Endometrium (tissue), 2 donors: Measurements from ENCODE around the gene ANKMY1.

Experiments
- FAIRE-seq: peaks from 2 replicates; lab custom pipeline; 2012; peaks lifted over from hg19 to GRCh38; lab: Jason Lieb, UNC
- donor health status: control.
- donor health status: control.

Gene ANKMY1

DNA sequence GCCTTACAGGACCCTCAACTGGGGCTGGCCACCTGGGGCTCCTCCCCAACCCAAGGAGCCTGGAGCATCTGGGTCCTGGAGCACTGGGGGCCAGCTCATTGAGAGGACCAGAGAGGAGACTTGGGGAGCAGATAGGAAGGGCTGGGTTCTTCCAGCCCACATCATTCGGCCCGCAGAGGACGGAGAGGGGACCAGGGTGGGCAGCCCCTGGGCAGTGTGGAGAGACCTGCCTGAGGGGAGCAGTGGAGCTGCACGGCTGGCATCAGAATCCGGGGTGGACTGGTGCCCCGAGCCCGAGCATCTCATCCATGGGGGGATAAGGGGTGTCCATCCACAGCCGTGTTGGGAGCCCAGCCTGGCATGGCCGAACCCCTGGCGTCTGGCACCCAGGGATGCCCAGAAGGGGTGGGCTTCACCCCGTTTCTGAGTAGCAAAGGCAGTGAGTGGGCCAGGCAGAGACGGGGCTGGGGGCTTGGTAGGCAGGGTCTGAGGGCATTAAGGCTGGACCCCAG lies 111.1 kb downstream of the ANKMY1 start:
- no peak for FAIRE-seq

DNA sequence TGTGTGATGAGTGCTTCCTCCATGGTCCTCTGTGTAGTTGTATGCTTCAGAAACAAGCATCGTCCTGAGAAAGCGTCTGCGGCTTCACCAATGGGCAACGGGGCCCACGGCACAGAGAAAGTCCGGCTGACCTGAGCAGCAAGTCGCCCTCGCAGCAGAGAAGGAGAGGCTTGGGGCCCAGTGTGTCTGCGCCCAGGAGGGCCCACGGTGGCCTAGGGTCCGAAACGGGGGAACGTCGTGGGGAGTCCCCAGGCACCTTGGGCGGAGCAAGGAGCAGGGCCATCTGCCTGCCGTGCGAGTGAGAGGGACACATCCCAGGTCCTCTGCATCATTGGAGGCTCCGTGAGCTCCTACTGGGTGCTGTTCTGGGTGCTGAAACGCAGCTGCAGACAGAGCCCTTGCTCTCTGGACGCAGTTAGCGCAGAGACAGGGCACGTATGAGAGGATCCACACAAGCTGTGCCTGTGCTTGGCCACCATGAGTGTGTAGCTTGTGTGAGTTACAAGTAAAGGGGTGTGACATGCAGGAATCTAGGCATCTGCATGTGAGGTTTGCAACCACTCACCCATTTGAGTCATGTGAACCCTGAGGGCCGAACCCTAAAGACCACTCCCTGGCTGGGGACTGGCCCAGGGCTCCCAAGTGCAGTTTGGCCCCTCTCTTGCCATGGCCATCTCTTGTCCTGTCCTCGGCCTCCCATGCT lies 111.7 kb downstream of the ANKMY1 start:
- FAIRE-seq = no peak

DNA sequence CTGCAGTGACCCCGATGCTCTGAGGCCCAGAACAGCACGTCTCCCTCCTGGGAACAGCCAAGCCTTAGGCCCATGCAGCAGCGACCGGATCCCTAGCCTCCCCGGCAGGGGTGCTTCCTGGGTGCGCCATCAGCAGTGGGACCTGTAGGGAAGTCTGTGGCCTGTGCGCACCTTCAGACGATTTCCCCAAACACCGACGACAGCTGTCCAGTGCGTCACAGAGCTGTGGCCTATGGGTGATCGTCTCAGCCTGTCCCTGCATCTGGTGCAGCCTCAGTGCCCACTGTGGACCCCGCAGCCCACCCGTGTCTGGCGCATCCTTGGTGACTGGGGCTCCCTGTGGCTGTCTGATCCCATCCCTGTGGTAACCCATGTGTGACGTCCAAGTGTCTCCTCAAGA lies 113.3 kb downstream of the ANKMY1 start:
- FAIRE-seq = no peak

DNA sequence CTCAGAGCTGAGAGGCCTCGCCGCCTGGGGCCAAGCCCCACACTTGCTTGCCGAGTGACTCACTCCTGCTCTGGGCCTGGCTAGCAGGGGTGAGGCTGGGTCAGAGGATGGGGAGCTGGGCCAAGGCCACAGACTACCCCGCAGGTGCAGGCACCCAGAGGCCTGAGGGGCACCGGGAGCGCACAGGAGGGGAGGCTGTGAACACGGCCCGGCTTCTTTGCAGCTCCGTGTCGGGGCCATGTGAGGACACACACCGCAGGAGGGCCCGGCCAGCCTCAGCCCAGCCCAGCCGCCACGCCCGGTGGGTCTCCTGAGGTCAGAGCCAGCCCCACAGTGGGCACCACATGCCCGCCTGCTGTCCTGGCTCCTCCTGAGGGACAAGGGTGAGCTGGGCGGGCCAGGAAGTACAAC lies 113.9 kb downstream of the ANKMY1 start:
- FAIRE-seq = no peak

DNA sequence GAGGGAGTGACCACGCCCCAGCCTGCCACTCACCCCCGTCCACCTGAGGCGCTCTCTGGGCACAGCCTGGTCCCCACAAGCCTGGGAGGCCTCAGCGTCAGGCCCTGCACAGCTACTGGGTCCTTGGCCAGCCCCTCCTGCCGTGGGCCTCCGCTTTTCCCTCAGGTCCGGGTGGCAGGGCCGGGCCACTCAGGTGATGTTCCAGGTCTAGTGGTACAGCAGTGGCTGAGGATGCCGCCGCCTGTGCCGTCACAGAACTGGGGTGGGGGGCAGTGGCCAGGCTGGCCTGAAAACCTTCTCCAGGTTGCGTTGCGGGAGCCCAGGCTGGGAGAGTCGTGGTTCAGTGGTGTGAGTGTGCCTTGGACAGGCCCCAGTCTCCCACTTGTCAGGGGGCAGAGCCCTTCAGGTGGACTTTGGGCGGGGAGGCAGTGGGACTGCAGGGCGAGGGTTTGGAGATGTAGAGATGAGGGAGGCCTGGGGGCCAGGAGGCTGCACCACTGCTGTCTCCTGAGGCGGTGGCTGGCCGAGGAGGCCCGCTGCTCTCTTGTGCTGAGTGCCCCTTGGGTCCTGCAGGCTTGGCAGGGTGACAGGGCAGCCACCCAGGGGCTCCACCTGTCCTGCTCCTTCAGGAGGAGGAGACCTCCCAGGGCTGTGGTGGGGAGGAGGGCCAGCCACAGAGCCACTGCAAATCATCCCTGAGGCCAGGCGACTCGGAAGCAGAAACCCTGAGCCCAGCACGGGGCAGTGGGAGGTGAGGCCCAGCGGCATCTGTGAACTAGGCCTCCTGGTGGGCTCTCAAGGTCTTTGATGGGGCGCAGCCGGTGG lies 114.7 kb downstream of the ANKMY1 start:
- no peak for FAIRE-seq

DNA sequence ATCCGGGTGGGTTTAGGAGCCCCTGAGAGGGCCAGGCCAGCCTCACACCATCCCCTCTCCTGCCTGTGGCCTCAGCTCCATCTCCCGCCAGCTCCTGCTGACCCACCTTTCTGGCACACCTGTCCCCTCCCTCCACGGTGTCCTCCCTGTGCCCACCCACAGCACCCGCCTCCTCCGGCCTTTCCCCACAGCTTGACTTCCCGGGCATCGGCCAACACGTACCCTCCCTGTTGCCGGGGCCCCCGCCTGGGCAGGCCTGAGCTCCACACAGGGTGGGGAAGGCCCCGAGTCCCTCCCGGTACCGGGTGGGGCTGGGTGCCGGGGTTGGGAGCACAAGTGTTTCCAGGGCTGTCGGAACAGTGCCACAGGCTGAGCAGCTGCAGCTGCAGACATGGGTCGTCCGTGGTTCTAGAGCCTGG lies 115.8 kb downstream of the ANKMY1 start:
- FAIRE-seq = no peak

DNA sequence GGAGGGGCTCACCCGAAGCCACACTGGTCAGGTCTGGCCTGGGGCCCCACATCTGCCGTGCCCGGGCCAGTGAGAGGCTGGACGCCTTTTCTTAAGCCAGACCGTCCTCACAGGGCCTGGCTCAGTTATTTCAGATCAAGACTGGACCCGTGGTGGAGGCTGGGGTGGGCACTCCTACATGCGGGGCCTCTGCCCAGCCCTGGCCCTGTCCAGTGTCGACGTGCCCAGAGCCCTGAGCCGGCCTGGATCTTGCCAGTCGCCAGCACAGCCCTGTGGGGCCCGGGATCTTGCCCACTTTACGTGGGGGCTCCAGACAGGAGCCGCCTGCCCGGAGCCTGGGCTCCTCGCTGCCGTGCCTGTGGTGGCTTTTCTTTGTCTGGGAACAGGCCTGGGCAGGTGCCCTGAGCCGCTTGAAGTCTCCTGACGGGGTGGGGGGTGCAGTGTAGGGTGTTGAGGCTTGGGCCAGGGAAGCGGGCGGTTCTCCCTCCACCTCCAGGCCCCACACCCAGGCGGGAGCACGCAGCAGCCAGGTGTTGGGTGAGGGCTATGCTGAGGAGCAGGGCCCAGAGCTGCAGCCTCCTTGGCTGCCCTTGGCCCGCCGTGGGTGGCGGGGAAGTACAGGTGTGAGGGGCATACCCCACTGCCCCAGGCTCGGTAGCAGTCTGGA lies 116.3 kb downstream of the ANKMY1 start:
- no peak for FAIRE-seq

DNA sequence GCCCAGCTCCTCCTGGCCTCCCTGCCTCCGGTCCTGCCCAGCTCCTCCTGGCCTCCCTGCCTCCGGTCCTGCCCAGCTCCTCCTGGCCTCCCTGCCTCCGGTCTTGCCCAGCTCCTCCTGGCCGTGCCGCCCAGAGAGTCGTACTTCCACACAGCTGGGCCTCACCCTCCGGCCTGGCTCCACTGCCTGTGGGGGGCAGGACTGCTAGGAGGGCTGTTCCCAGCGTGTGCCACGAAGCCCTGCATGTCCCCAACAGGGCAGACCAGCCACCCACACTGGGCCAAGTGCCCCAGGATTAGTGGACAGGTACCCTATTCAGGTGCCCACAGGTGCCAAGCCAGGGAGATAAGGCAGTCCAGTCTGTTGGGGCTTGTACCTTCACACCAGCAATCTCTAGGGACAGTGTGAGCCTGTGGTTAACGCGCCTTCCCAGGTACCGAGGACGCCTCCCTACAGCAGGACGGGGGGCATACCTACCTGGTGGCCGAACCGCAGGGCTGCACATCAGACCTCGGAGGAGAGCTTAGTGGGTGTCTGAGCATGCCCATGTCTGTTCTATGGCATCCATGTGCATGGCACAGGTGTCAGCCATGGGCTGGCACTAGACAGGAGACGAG lies 117.0 kb downstream of the ANKMY1 start:
- FAIRE-seq = no peak

DNA sequence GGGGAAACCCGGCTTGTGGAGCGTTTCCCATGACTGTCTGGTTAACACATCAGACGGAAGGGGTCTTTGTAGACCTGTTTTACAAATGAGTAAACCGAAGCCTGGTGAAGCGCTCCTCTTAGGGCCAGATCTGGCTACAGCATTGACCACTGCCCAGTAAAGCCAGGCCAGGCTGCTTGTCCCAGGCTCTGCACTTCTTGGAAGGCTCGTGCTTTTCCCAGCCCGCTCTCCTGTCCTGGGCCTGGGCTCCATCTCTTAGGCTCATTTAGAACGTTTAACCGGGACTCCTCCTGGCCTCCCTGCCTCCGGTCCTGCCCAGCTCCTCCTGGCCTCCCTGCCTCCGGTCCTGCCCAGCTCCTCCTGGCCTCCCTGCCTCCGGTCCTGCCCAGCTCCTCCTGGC lies 117.5 kb downstream of the ANKMY1 start:
- no peak for FAIRE-seq

DNA sequence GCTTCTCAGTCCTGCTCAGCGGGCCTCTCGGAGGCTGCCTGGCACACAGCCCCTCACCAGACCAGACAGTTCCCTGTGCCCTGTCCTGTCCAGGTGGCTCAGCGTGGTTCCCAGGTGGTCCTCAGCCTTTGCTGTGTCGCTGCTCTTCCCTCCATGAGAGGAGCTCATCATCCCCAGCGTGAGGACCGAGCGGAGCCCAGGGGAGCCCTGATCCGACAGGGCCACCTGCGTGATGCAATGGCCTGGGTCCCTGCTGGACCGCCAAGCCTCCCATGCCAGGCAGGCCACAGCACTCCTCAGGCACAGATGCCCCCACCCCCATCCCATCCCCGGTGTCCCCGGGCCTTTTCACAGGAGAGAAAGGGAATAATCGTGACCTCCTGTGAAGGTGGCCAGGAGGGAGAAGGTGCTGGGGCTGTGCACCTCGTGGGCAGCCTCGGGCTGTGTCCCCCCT lies 118.1 kb downstream of the ANKMY1 start:
- no peak for FAIRE-seq

DNA sequence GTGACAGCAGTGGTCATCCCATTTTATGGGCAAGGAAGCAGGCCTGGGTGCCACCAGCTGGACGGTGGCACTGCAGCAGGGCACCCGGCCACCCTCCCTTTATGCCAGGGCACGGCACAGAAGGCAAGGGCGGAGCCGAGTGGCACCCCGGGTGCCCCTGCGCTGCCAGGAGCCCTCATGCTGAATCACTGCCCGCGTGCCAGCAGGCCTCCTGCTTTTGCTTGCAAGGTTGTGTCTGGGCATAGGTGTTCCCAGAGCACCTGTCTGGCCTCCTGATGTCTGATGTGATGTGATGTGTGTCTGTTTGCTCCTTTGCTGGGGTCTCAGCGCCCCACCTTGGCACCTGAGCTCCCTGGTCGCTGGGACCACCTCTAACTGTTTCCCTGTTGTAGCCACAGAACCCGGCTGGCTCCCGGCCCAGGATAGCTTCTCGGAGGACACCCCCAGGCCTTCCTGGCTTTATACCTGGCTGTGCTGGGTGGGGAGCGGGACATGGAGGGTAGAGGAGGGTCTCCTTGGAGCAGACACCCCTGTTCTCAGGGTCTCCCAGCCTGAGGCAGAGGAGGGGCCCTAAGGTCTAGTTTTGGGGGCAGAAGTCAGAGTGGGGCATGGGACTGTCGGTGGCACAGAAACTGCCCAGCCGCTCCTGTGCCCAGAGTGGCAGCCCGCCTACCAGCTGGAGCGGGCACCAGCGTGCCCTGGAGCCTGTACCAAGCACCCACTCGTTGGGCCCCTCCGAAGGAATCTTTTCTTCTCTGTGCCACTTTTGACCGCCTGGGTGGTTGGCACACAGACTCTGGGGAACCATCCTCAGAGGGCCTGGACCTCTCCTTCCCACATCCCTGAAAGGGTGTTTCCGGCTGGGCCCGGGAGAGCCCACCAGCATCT lies 118.7 kb downstream of the ANKMY1 start:
- no peak for FAIRE-seq

DNA sequence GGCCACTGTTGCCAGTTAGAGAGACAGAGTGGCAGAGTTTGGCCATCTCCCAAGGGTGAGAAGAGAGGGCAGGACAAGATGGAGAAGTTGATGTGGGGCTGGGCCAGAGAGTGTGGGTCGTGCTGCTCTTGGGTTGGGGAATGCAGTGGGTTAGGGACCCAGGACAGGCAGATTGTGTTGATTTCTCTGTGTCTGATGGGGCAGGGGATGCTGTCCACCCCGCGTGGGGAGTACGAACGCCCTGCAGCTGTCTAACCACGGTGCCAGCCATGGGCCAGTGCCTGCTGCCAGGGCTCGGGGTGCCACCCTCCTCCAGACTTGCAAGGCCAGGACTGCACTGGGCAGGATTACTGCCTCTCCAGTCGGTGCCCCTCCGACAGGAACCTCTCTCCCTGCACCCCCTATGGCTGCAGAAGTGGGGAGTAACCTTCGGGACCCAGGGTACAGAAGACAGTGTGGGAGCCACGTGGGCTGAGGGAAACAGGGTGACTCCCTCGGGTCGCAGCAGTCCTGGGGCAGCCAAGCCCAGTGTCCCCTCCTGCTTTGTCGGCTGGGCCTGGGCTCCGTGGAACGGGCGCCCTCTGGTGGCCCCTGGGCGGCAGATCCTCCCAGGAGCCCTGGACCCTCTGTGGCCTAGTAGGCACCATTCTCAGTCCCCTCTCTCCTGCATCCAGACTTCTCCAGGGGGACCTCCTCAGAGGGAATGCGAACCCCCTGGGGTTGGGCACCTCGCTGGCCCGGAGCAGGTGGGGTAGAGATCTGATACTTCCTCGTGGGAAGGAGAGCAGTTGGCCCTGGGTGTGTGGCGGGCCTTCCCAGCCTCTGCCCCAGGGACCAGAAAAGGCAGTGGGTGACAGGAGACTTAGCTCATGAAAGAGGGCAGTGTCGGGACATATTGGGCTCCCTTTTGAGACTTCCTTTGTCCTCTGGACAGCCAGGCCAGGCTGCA lies 119.7 kb downstream of the ANKMY1 start:
- FAIRE-seq = no peak

DNA sequence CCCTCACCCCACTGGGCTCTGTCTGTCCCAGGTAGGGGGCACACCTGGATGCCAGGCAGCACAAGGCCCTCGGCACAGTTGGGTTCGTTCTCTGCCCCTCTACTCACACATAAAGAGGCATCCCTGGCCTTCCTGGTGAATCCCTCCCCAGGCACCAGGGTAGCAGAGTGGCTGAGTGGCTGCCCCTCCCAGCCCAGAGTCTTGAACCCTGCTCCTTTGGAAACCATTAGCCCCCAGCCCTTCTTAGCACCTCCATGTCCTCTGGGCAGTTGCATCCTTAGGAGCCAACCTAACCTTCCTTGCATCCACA lies 120.3 kb downstream of the ANKMY1 start:
- FAIRE-seq = no peak

DNA sequence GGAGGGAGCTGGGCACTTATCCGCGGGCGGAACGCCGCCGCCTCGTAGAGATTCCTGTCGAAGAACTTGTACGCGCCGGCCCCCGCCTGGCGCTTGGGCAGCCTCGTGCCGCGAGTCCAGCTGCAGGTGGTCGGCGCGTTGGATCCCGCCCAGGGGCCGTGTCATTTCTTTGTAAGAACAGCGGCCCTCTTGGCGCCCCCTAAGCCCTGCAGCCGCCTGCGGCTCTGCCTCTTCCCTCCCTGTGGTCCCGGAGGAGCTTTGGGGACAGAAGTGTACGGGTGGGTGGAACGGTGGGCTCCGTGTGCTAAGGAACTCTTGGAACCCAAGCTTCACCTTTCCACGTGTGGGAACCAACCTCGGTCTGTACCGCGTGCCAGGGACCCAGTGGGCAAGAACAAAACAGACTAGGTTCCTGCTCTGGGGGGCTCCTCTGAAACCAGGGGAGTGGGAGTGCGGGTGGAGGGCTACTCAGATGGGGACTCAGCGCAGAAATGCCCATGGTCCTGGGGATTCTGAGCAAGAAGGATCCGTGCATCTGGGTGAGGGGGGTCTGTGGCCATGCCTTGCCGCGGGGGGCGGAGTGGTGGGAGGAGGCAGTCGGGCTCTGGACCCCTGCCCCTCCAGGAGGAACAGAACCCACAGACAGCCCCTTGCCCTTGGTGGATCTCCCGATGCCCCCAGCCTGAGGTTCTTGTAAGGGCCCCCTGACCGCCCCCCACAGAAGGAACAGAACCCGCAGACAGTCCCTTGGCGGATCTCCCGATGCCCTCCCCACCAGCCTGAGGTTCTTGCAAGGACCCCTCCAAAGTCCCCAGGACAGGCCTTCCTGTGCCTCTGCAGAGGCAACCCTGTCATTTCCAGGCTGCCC lies 120.9 kb downstream of the ANKMY1 start:
- no peak for FAIRE-seq

DNA sequence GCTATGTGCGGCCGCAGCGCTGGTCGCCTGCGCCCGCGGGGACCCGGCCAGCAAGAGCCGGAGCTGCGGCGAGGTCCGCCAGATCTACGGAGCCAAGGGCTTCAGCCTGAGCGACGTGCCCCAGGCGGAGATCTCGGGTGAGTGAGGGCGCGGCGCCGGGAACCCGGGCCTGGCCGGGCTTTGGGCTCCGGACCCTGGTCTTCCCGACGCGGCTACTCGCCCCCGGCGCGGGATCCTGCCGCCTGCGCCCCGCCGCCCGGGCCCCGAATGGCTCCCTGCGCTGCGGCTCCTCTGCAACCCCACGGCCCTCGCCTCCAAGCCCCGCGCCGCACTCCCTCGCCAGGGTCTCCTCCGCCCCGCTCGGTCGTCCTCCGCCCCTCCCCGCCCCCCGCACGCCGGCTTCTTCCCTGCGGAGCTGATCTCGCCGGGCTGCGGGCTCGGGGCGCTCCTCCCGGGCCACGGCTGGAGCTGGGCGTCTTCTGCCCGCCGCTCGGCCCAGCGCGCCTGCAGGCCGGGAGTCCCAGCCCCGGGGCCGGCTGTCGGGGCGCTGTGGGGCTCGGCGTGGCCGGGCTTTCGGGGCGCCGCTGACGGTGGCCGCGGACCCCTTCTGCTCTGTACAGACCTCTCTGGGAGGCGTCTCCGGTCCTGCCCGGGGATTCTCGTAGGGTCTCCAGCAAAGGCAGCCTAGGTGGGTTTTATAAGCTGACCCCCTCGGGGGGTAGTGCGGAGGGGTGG lies 121.7 kb downstream of the ANKMY1 start:
- no peak for FAIRE-seq

DNA sequence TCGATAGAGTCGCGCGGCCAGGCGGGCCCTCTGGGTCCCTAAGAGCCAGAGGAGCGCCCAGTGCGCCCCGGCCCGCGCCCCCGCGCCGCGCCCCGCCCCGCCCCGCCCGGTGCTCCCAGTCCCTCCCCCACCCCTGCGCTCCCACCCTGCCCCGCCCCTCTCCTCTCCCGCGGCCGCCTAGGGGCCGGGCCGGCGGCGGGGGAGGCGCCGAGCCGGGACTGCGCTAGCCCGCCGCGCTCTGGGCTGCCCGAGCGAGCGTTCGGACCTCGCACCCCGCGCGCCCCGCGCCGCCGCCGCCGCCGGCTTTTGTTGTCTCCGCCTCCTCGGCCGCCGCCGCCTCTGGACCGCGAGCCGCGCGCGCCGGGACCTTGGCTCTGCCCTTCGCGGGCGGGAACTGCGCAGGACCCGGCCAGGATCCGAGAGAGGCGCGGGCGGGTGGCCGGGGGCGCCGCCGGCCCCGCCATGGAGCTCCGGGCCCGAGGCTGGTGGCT lies 122.3 kb downstream of the ANKMY1 start, which contains the start of gene GPC1:
Gene GPC1, plus strand, starts transcription at position 207 of the 491 bp plus-strand sequence. Its CDS starts 256 bp downstream, at position 463.
- FAIRE-seq = no peak

DNA sequence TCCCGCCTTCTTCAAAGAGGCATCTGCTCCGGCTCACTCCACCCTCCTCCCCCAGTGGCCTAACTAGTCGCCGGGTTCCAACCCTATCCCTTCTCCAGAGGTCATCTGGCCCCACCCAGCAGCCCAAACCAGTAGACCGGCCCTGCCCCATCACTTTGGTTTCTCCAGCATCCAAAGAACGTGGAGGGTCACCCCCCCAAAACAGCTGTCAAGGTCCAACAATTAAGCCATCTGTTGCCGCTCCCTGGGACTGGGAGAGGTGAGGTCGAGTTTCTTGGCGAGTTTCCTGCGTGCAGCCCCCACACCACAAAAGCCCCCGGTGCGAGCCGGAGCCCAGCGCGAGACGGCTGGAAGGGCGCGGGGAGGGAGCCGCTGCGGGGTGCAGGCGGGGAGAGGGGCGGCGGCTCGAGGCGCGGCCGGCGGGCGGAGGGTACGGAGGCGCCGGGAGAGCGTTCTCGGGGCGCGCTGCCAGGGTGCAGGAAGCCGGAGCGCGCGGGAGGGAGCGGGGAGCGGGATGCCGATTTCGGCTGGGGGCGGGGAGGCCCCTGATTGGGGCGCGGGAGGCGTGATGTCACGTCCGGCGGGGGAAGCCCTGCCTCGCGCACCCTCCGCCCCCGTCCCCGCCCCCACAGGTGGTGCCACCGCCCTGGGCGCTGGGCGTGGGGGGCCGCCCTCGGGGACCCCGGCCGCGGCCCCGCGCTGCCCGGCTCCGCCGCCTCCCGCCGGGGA lies 122.9 kb downstream of the ANKMY1 start:
- no peak for FAIRE-seq
